ENCODE measurements around the gene RRP8. TPM values are rescaled to one million over a fixed set of nuclear protein-coding genes. Genes with fewer than 3 reads are reported as not detected.

The RRP8 gene
- total and polyA plus RNA-seq, 9 of the 15 experiments (the other 6 are each of a cell fraction or from before 2014, with no cell fraction given), result 5.7 to 47.3 (median 32.6) TPM

DNA sequence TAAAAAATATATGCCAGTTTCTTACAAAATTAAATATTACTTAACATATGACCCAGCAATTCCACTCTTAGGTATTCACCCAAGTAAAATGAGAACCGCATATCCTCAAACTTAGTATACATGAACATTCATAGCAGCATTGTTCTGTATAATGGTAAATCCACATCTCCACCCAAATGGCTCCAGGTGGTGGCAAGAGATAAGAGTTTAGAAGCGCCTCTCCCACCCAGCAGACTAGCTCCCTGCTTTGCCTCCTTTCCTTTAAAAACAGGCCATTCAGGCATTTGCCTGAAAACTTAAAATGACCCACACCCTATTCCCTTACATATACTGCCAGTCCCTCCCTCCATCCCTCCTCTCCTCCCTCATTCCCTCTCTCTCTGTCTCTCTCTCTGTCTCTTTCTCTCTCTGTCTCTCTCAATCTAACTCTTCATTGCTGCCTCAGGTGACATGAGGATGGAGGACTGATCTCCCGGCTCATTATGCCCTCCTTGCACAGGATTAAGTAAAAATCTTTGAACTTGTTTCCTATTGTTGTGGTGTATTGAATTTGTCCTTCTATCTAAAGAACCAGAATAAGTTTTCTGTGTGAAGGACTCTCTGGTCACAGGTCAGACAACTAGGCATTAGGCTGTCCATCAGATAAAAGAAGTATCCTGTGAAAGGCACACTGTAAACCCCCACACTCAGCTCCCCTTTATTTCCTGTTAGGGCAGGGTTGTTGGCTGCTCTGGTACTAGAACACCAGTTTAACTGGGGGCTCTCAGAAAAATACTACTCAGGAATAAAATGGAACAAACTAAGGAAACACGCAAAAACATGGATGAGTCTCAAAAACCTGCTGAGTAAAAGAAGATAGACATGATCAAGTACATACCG is 48.3 kb downstream of the RRP8 start (continued):
- TF ChIP-seq, protein P1, sequence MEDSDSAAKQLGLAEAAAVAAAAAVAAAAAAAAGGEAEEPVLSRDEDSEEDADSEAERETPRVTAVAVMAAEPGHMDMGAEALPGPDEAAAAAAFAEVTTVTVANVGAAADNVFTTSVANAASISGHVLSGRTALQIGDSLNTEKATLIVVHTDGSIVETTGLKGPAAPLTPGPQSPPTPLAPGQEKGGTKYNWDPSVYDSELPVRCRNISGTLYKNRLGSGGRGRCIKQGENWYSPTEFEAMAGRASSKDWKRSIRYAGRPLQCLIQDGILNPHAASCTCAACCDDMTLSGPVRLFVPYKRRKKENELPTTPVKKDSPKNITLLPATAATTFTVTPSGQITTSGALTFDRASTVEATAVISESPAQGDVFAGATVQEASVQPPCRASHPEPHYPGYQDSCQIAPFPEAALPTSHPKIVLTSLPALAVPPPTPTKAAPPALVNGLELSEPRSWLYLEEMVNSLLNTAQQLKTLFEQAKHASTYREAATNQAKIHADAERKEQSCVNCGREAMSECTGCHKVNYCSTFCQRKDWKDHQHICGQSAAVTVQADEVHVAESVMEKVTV (CRISPR knock-in tag; IDR thresholded peaks at IDR 0.05), result no peak
- TF ChIP-seq ZFX (CRISPR knock-in tag; IDR thresholded peaks at IDR 0.05), result no peak
- TF ChIP-seq, protein P2, sequence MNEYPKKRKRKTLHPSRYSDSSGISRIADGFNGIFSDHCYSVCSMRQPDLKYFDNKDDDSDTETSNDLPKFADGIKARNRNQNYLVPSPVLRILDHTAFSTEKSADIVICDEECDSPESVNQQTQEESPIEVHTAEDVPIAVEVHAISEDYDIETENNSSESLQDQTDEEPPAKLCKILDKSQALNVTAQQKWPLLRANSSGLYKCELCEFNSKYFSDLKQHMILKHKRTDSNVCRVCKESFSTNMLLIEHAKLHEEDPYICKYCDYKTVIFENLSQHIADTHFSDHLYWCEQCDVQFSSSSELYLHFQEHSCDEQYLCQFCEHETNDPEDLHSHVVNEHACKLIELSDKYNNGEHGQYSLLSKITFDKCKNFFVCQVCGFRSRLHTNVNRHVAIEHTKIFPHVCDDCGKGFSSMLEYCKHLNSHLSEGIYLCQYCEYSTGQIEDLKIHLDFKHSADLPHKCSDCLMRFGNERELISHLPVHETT (CRISPR knock-in tag; conservative IDR thresholded peaks at IDR 0.05 in 1 of 2, IDR thresholded peaks at IDR 0.05 in 1 of 2), result no peak
- TF ChIP-seq, protein P3, sequence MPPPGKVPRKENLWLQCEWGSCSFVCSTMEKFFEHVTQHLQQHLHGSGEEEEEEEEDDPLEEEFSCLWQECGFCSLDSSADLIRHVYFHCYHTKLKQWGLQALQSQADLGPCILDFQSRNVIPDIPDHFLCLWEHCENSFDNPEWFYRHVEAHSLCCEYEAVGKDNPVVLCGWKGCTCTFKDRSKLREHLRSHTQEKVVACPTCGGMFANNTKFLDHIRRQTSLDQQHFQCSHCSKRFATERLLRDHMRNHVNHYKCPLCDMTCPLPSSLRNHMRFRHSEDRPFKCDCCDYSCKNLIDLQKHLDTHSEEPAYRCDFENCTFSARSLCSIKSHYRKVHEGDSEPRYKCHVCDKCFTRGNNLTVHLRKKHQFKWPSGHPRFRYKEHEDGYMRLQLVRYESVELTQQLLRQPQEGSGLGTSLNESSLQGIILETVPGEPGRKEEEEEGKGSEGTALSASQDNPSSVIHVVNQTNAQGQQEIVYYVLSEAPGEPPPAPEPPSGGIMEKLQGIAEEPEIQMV (tag; conservative IDR thresholded peaks at IDR 0.05; ENCODE audit: low read depth), result no peak
- TF ChIP-seq OTX1 (CRISPR knock-in tag; IDR thresholded peaks at IDR 0.05), result 0 out of 2 replicates have a peak, but pooled peaks have one; percentile 24
- TF ChIP-seq TOE1 (IDR thresholded peaks at IDR 0.05; ENCODE audit: borderline replicate concordance), result peak; percentile 63
- no peak for TF ChIP-seq TOE1 (CRISPR knock-in tag; IDR thresholded peaks at IDR 0.05; ENCODE audit: borderline replicate concordance, low read depth)
- TF ChIP-seq, protein P4, sequence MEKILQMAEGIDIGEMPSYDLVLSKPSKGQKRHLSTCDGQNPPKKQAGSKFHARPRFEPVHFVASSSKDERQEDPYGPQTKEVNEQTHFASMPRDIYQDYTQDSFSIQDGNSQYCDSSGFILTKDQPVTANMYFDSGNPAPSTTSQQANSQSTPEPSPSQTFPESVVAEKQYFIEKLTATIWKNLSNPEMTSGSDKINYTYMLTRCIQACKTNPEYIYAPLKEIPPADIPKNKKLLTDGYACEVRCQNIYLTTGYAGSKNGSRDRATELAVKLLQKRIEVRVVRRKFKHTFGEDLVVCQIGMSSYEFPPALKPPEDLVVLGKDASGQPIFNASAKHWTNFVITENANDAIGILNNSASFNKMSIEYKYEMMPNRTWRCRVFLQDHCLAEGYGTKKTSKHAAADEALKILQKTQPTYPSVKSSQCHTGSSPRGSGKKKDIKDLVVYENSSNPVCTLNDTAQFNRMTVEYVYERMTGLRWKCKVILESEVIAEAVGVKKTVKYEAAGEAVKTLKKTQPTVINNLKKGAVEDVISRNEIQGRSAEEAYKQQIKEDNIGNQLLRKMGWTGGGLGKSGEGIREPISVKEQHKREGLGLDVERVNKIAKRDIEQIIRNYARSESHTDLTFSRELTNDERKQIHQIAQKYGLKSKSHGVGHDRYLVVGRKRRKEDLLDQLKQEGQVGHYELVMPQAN (IDR thresholded peaks at IDR 0.05; ENCODE audit: borderline replicate concordance), result peak; percentile 66; the same call in 1 of the 2 replicates
- peak; percentile 76 for TF ChIP-seq BCOR (IDR thresholded peaks at IDR 0.05)
- TF ChIP-seq CBX2 (IDR thresholded peaks at IDR 0.05; ENCODE audit: insufficient read depth, low read length, poor library complexity, severe bottlenecking), result no peak
- TF ChIP-seq FOXP4 (CRISPR knock-in tag; IDR thresholded peaks at IDR 0.05; ENCODE audit: borderline replicate concordance), result no peak
- TF ChIP-seq POLR2AphosphoS5 (IDR thresholded peaks at IDR 0.05; ENCODE audit: control insufficient read depth, insufficient read depth, low read depth, low read length), result peak; percentile 87
- TF ChIP-seq POLR2B (IDR thresholded peaks at IDR 0.05; ENCODE audit: low read depth, partially characterized antibody), result peak; percentile 57
- no peak for TF ChIP-seq SMC3 (conservative IDR thresholded peaks at IDR 0.05; ENCODE audit: insufficient read depth, low read depth, low read length)
- TF ChIP-seq EP400 (IDR thresholded peaks at IDR 0.05), result peak; percentile 56
- TF ChIP-seq RBM39 (optimal IDR thresholded peaks at IDR 0.05; ENCODE audit: low read depth, low read length), result no peak

Data from K562 (cell line).